Ovary (tissue), 9 donors: ENCODE results near the gene RPTOR. TPM values are rescaled to one million over a fixed set of nuclear protein-coding genes. Genes with fewer than 3 reads are reported as not detected.

Experiments used
- DNase-seq, 5 donors: peaks; one replicate each; pipeline ENCODE4 v3.0.0-alpha.2; 2019 to 2020
- H3K27ac ChIP-seq, 2 donors: fragments of 200-600 bp; one replicate each; pipeline versions ENCODE4 v1.5.1 to v1.8.0; 2019 to 2022
- H3K27me3 ChIP-seq: fragments of 200-600 bp; one replicate; pipeline ENCODE4 v1.8.0; 2022
- H3K36me3 ChIP-seq: fragments of 200-600 bp; sonication (generic); one replicate; pipeline ENCODE4 v1.5.1; 2019
- H3K4me1 ChIP-seq: one replicate; pipeline ENCODE4 v1.8.1; 2013; ENCODE audit warnings: mild to moderate bottlenecking, moderate library complexity; ENCODE audit not compliant: insufficient read depth
- H3K4me3 ChIP-seq: fragments of 200-600 bp; sonication (generic); one replicate; pipeline ENCODE4 v1.5.1; 2017
- H3K9me3 ChIP-seq, 2 donors: fragments of 200-600 bp in 1 of 2; sonication (generic) in 1 of 2; one replicate each; pipeline versions ENCODE4 v1.5.1 to v1.8.1; 2013 to 2019; ENCODE audit warnings: mild to moderate bottlenecking in 1 of 2, moderate library complexity in 1 of 2
- EP300 ChIP-seq: sonication (generic); formaldehyde crosslinking; IDR thresholded peaks from one replicate; pipeline ENCODE4 v1.6.1; 2017; ENCODE audit warnings: antibody characterized with exemption
- POLR2A ChIP-seq: fragments of 450-650 bp; IDR thresholded peaks from one replicate; pipeline ENCODE4 v1.6.1; 2017; ENCODE audit warnings: antibody characterized with exemption, mild to moderate bottlenecking, moderate library complexity
- WGBS, 3 donors: extraction: QIAGEN DNeasy Blood & Tissue Kit in 1 of 3; methylation state at CpG; one replicate each; pipeline versions ENCODE4 v1.1.5 to v1.1.7; 2013 to 2017; 5-methylcytosine and 5-hydroxymethylcytosine counted together
- intact Hi-C, 4 donors: fragments of 100-400 bp; cut with DNase I; formaldehyde crosslinking; loops; one replicate each; pipeline versions ENCODE4 v1.11.0 to v1.15.1; 2022 to 2023
- polyA plus RNA-seq, 2 donors: library from polyadenylated mRNA; stranded (reverse); fragments of 200-250 nt in 1 of 2; fragments of 350-450 nt in 1 of 2; fragmentation: Illumina TruSeq in 1 of 2; extraction: RNeasy Lipid Tissue Mini Kit (QIAGEN cat#74804) in 1 of 2; gene quantifications; one replicate each; pipeline ENCODE4 v1.2.3, GENCODE V29; 2013 to 2014
- total RNA-seq, 7 donors: library from RNA; depleted of rRNA in 2 of 7; stranded (reverse); fragments of >200 nt in 2 of 7; fragmentation: NEBNext Ultra II Directional in 3 of 7; extraction: Animal tissue kit (Norgen Biotek cat#: 25700) in 3 of 7; gene quantifications; one replicate each; pipeline versions ENCODE4 v1.1.0 to v1.2.4, GENCODE V29; 2016 to 2023
- TF ChIP-seq, protein P1 (sequence below), 3 donors: fragments of 450-650 bp in 2 of 3; fragments of 200-600 bp in 1 of 3; IDR thresholded peaks; one replicate each; pipeline versions ENCODE4 v1.5.1 to v1.8.0; 2016 to 2022; ENCODE audit warnings: antibody characterized with exemption in 3 of 3, mild to moderate bottlenecking in 1 of 3
- donor health status: DM: no; HTN: no; CAD: no; lungs with moderate emphysema.
- donor health status: DM: no; HTN: no; CAD: no.
- donor health status: Bipolar disorder and iron deficiency.
- donor health status: DM: yes; HTN: yes; CAD: no.
- donor health status: DM: no; HTN: no; CAD: no.
- donor health status: DM: yes; HTN: yes; CAD: no.

The RPTOR gene
- total and polyA plus RNA-seq, 9 donors: 11.1 to 41.9 (median 27.9) TPM

DNA sequence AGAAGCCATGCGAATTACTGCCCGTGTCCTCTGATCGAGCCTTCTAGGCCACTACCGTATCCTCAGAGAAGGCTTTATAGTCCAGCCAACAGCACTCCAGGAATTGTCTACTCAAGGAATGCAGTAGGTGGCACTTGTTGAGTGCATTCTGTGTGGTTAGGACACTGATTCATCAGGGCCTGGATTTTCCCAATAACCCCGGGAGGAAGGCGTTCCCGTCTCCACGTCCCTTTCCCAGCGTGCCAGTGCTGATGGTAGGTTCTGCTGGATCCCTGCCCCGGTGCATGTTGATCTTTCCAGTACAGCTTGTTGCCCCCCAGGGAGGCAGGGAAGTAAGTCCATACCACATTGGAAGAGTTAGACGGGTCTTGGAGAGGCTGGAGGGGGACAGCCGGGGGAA, 122.2 kb downstream of the RPTOR start:
- DNase-seq: no peak
- no peak overlapping the region for H3K27ac ChIP-seq
- no peak overlapping the region for H3K4me3 ChIP-seq
- intact Hi-C loops: no loop called here
- no peaks in the 10 kb centered on the region for H3K36me3 ChIP-seq
- H3K9me3 ChIP-seq: no peaks in the 10 kb centered on the region
- WGBS, 3 donors: 93 to 98% (median 95%) methylated on average over 12 of the region's 12 CpGs
- H3K27me3 ChIP-seq: no peaks in the 10 kb centered on the region
- TF ChIP-seq POLR2A: no peak
- no peak for TF ChIP-seq EP300
- TF ChIP-seq, protein P1, sequence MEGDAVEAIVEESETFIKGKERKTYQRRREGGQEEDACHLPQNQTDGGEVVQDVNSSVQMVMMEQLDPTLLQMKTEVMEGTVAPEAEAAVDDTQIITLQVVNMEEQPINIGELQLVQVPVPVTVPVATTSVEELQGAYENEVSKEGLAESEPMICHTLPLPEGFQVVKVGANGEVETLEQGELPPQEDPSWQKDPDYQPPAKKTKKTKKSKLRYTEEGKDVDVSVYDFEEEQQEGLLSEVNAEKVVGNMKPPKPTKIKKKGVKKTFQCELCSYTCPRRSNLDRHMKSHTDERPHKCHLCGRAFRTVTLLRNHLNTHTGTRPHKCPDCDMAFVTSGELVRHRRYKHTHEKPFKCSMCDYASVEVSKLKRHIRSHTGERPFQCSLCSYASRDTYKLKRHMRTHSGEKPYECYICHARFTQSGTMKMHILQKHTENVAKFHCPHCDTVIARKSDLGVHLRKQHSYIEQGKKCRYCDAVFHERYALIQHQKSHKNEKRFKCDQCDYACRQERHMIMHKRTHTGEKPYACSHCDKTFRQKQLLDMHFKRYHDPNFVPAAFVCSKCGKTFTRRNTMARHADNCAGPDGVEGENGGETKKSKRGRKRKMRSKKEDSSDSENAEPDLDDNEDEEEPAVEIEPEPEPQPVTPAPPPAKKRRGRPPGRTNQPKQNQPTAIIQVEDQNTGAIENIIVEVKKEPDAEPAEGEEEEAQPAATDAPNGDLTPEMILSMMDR (IDR thresholded peaks at IDR 0.05): no peak
- H3K4me1 ChIP-seq: peaks cover 9% of the 10 kb centered on the region

DNA sequence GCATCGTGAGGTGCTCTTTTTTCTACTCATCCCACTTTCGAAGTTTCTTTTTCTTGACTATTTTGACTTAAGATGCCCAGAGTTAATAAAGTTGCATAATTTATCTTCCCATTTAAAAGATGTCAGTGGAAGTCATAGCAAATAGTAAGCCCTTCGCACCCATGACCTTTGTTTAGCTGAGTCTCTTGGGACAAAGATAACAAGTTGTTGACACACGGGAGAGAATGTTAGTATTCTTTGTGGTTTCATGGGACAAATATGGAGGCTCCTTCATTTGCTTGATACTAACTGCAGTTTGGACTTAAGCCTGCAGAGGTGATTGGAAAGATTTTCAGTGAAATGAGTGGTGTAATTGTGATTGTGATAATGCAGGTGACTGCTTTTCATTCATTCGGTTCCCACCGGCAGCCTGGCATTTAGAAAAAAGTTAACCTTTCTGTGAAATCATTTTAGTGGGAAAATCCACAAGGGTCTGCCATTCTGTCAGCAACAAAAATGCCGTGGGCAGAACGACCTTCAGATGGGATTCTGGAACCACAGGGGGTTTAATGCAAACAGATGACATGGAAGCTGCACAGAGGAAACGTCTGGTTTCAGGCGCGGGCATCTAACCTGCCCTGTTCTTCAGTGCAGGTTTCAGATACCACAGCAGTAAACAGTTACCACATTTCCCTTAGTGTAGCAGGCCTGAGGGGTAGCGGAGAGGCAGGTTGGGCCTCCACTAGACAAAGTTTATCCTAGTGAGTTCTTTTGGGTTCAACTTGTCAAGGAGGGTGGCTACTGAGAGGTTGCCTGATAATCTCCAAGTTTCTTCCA, 123.0 kb downstream of the RPTOR start:
- intact Hi-C loops: no loop called here
- 79 to 88% (median 82%) methylated on average over 12 of the region's 12 CpGs for WGBS, 3 donors

DNA sequence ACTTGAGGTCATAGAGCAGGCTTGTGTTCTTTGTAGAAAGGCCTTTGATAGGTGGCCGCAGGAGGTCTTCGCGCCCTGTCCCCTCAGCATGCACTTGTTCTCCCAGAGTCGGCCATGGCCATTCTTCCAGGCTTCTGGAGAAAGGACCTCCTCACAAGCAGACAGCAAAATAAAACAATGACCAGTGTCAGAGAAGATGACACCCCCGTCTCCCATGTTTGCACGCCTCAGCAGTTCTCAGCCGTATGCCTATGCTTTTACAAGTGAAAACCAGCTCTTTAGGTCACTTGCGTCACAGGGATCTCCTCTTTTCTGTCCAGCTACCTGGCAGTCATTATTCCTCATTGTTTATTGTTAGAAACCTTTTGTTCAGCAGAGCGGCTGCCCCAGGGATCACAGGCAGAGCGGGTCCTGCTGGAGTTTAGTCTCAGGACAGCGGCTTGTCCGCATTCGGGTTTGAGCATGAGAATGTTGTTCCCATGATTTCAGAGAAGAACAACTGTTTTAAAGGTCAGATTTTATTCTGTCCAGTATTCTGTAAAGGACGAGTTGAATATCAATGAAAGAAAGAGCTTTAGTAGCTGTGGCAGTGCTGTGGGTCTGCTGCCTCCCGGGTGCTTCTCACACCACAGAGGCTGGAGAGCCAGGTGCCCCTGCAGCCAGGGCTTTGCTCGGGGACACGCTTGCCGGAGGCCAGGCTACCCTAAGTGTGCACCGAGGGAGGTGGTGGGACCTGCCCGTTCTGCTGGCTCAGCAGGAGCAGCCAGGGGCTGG, 123.9 kb downstream of the RPTOR start:
- H3K27me3 ChIP-seq: no peaks in the 10 kb centered on the region
- intact Hi-C loops: no loop called here
- no peak for DNase-seq
- no peaks in the 10 kb centered on the region for H3K9me3 ChIP-seq
- no peak for TF ChIP-seq EP300
- TF ChIP-seq, protein P1 (IDR thresholded peaks at IDR 0.05): no peak
- TF ChIP-seq POLR2A: no peak
- 90 to 96% (median 93%) methylated on average over 20 of the region's 20 CpGs for WGBS, 3 donors
- no peak overlapping the region for H3K4me3 ChIP-seq
- no peaks in the 10 kb centered on the region for H3K36me3 ChIP-seq
- no peak overlapping the region for H3K27ac ChIP-seq
- H3K4me1 ChIP-seq: peaks cover 9% of the 10 kb centered on the region

More for the DNA sequence above, 123.0 kb downstream of the RPTOR start:
- DNase-seq: no peak
- Histone ChIP-seq H3K27ac (no peak overlapping the region), H3K4me1 (peaks cover 9% of the 10 kb centered on the region), H3K4me3 (no peak overlapping the region), H3K27me3 (no peaks in the 10 kb centered on the region), H3K9me3 (no peaks in the 10 kb centered on the region), H3K36me3 (no peaks in the 10 kb centered on the region)
- no peak for TF ChIP-seq POLR2A
- TF ChIP-seq, protein P1 (IDR thresholded peaks at IDR 0.05): no peak
- TF ChIP-seq EP300: no peak

DNA sequence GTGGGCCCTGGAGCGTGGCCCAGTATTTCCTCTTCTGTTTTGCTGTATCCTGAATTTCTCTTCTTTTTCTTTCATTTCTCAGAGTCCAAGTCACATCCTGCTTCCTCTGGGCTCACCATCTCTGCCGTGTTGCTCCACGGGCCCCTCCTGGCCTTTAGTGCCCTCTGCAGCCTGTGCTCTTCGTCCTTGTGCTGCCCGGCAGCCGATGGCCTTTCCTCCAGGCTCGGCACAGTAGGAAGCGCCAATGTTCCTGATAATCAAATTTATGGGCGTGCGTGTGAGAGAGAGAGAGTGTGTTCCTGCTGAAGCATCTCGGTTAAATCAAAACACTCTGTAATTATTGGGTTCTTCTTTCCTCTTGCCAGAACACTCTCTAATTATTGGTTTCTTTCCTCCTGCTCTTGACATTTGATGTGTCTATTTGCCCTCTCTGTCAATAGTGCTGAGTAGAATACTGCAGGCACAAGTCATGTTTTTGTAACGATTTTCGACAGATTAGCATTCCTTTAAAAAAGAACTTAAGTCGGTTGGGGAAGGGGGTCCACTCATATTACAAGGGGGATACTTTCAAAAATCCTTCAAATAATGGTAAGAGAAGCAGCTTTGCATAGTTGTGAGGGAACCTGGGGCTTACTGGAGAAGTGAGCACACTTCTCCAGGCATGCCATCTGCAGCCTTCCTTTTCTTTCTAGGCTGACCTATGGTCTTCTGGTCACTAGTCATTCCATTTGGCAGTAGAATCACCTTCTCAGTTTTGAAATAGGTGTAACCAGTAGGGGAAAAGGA, 126.6 kb downstream of the RPTOR start:
- Histone ChIP-seq H3K27me3 (no peaks in the 10 kb centered on the region), H3K36me3 (no peaks in the 10 kb centered on the region), H3K4me3 (no peak overlapping the region), H3K27ac (no peak overlapping the region), H3K4me1 (peaks cover 7% of the 10 kb centered on the region), H3K9me3 (no peaks in the 10 kb centered on the region)
- DNase-seq: no peak
- intact Hi-C loops: no loop called here
- TF ChIP-seq EP300 (no peak), POLR2A (no peak)
- TF ChIP-seq, protein P1 (IDR thresholded peaks at IDR 0.05): no peak
- WGBS, 3 donors: 29 to 54% (median 36%) methylated on average over 14 of the region's 14 CpGs
